DOHH2 (cell line): ENCODE measurements around the gene CPNE5.
"Not testable (repeated sequence)": the region's sequence is repeated elsewhere in the genome, so short reads cannot be mapped to it uniquely, and the experiment has no call there.

Experiments
- H3F3A ChIP-seq: fragments of 200-600 bp; sonication (generic), shearing (Covaris generic); 2 replicates; pipeline ENCODE4 v1.6.0; 2016; ENCODE audit warnings: antibody characterized with exemption, mild to moderate bottlenecking; ENCODE audit not compliant: control insufficient read depth, insufficient read depth
- H3K27ac ChIP-seq: fragments of 200-600 bp; sonication (generic); 2 replicates; pipeline ENCODE4 v1.5.1; 2014; ENCODE audit warnings: low read depth, mild to moderate bottlenecking, low read length, moderate library complexity
- H3K27me3 ChIP-seq: fragments of 200-600 bp; sonication (generic); 2 replicates; pipeline ENCODE4 v1.6.1; 2014; ENCODE audit warnings: mild to moderate bottlenecking, low read length, mixed read lengths; ENCODE audit not compliant: control insufficient read depth
- H3K36me3 ChIP-seq: fragments of 200-600 bp; sonication (generic); 2 replicates; pipeline ENCODE4 v1.6.1; 2014; ENCODE audit warnings: mild to moderate bottlenecking, low read length, moderate library complexity, mixed read lengths; ENCODE audit not compliant: control insufficient read depth
- H3K4me1 ChIP-seq: fragments of 200-600 bp; sonication (generic); 2 replicates; pipeline ENCODE4 v1.6.1; 2014; ENCODE audit warnings: mild to moderate bottlenecking, low read length, mixed read lengths; ENCODE audit not compliant: control insufficient read depth
- H3K4me2 ChIP-seq: fragments of 200-600 bp; sonication (generic); 2 replicates; pipeline ENCODE4 v1.6.0; 2014; ENCODE audit warnings: mild to moderate bottlenecking, low read length, moderate library complexity
- H3K4me3 ChIP-seq: fragments of 200-600 bp; sonication (generic); 2 replicates; pipeline ENCODE4 v1.5.1; 2014; ENCODE audit warnings: mild to moderate bottlenecking, low read length, mixed read lengths
- H3K79me2 ChIP-seq: fragments of 200-600 bp; sonication (generic); 2 replicates; pipeline ENCODE4 v1.6.1; 2014; ENCODE audit warnings: mild to moderate bottlenecking, low read length, mixed read lengths; ENCODE audit not compliant: control insufficient read depth
- H3K9me2 ChIP-seq: fragments of 200-600 bp; sonication (generic); replicated peaks from 2 replicates; pipeline ENCODE4 v1.6.1; 2014; ENCODE audit warnings: mild to moderate bottlenecking, low read length, mixed read lengths; ENCODE audit not compliant: control insufficient read depth
- H3K9me3 ChIP-seq: fragments of 200-600 bp; sonication (generic); 2 replicates; pipeline ENCODE4 v1.6.1; 2014; ENCODE audit warnings: antibody characterized with exemption, low read length, mixed read lengths; ENCODE audit not compliant: control insufficient read depth, insufficient read depth
- H4K20me1 ChIP-seq: fragments of 200-600 bp; sonication (generic); 2 replicates; pipeline ENCODE4 v1.6.0; 2014; ENCODE audit warnings: low read depth, mild to moderate bottlenecking, antibody characterized with exemption, low read length, moderate library complexity; ENCODE audit not compliant: control insufficient read depth, insufficient read depth
- CTCF ChIP-seq: fragments of 200-600 bp; sonication (generic); IDR thresholded peaks from one replicate; pipeline ENCODE4 v1.5.1; 2014; ENCODE audit warnings: antibody characterized with exemption, mild to moderate bottlenecking, low read depth, low read length; ENCODE audit not compliant: poor library complexity, severe bottlenecking
- EZH2phosphoT487 ChIP-seq: fragments of 200-600 bp; sonication (generic); IDR thresholded peaks from 2 replicates; pipeline ENCODE4 v1.6.1; 2017; ENCODE audit warnings: borderline replicate concordance, mild to moderate bottlenecking, antibody characterized with exemption, low read length, moderate library complexity, mixed read lengths

CPNE5 gene

GRCh38 chr6:36815962-36816735 lies 23.1 kb downstream of the CPNE5 start:
- H3F3A ChIP-seq, result no peaks in the 10 kb centered on the region
- no peak overlapping the region for H3K27ac ChIP-seq
- peaks cover 13% of the 10 kb centered on the region; the same call in 1 of the 2 replicates for H3K27me3 ChIP-seq
- no peaks in the 10 kb centered on the region for H3K4me1 ChIP-seq
- no peaks in the 10 kb centered on the region for H3K79me2 ChIP-seq
- TF ChIP-seq CTCF, result no peak
- H3K9me3 ChIP-seq, result no peaks in the 10 kb centered on the region
- no peaks in the 10 kb centered on the region for H3K36me3 ChIP-seq
- H4K20me1 ChIP-seq, result no peaks in the 10 kb centered on the region
- no peak overlapping the region for H3K4me3 ChIP-seq
- no peaks in the 10 kb centered on the region for H3K9me2 ChIP-seq
- no peak overlapping the region for H3K4me2 ChIP-seq

GRCh38 chr6:36814249-36814648 lies 25.0 kb downstream of the CPNE5 start:
- H3K27ac ChIP-seq, result no peak overlapping the region
- TF ChIP-seq CTCF (no peak), EZH2phosphoT487 (no peak)

DNA sequence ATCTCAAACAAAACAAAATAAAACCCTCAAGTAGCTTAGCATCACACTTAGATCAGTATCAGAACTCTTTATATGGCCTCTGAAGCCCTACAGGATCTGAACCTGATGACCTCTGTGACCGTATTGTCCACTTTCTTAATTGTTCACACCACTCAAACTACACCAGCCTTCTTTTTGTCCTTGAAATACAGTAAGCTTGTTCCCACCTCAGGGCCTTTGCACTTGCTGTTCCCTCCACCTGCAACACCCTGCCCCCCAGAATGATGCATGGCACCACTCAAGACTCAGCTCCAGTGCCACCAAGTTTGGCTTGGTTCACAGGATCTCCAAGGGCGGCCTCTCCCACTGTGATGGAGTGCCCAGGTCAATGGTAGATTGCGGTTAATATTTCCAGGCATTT lies 25.7 kb downstream of the CPNE5 start:
- Histone ChIP-seq H3K9me2 (no peaks in the 10 kb centered on the region), H3K9me3 (no peaks in the 10 kb centered on the region), H3K4me2 (no peak overlapping the region), H3K79me2 (no peaks in the 10 kb centered on the region), H3K4me3 (no peak overlapping the region), H3K27me3 (peaks cover 14% of the 10 kb centered on the region; the same call in 1 of the 2 replicates), H4K20me1 (no peaks in the 10 kb centered on the region), H3K4me1 (no peaks in the 10 kb centered on the region), H3F3A (no peaks in the 10 kb centered on the region), H3K36me3 (no peaks in the 10 kb centered on the region), H3K27ac (no peak overlapping the region)
- TF ChIP-seq CTCF (no peak), EZH2phosphoT487 (no peak)

More at GRCh38 chr6:36814249-36814648, 25.0 kb downstream of the CPNE5 start:
- H3K36me3 ChIP-seq, result no peaks in the 10 kb centered on the region
- H3K27me3 ChIP-seq, result peaks cover 13% of the 10 kb centered on the region; the same call in 1 of the 2 replicates
- no peak overlapping the region for H3K4me3 ChIP-seq
- H3K4me1 ChIP-seq, result no peaks in the 10 kb centered on the region
- H3K79me2 ChIP-seq, result no peaks in the 10 kb centered on the region
- H3K9me3 ChIP-seq, result no peaks in the 10 kb centered on the region
- no peaks in the 10 kb centered on the region for H4K20me1 ChIP-seq
- no peaks in the 10 kb centered on the region for H3F3A ChIP-seq
- no peak overlapping the region for H3K4me2 ChIP-seq
- H3K9me2 ChIP-seq, result no peaks in the 10 kb centered on the region

GRCh38 chr6:36813047-36813446 lies 26.2 kb downstream of the CPNE5 start:
- not testable (repeated sequence) for H3K79me2 ChIP-seq, H3K36me3 ChIP-seq

More at GRCh38 chr6:36813047-36813446, 26.2 kb downstream of the CPNE5 start:
- H3K4me2 ChIP-seq, H3K4me3 ChIP-seq, H3K27ac ChIP-seq, H3K9me3 ChIP-seq, H4K20me1 ChIP-seq, H3K4me1 ChIP-seq, H3F3A ChIP-seq, H3K9me2 ChIP-seq: not testable (repeated sequence)
- peaks cover 16% of the 10 kb centered on the region; the same call in 1 of the 2 replicates for H3K27me3 ChIP-seq
